Neutrophil (primary cell): ENCODE results near the gene ZBTB9.

ENCODE experiments used
- H3K27ac ChIP-seq: fragments of 200-600 bp; sonication (generic); 2 replicates; pipeline ENCODE4 v1.5.1; 2016; ENCODE audit warnings: mild to moderate bottlenecking, moderate library complexity
- H3K27me3 ChIP-seq: fragments of 200-600 bp; sonication (generic); 2 replicates; pipeline ENCODE4 v1.6.0; 2016; ENCODE audit warnings: mild to moderate bottlenecking
- H3K36me3 ChIP-seq: fragments of 200-600 bp; sonication (generic); 2 replicates; pipeline ENCODE4 v1.5.1; 2017
- H3K4me1 ChIP-seq, 2 experiments: fragments of 200-600 bp in 1 of 2; sonication (generic) in 1 of 2; 1 replicate in 1 of 2; 2 replicates in 1 of 2; pipeline versions ENCODE4 v1.5.1 to v1.6.1; 2013 to 2016; ENCODE audit warnings: low read depth in 1 of 2, low read length in 1 of 2, mild to moderate bottlenecking in 1 of 2, moderate library complexity in 1 of 2; ENCODE audit not compliant: control insufficient read depth in 1 of 2, insufficient read depth in 1 of 2
- H3K4me3 ChIP-seq, 2 experiments: fragments of 200-600 bp in 1 of 2; sonication (generic) in 1 of 2; 1 replicate in 1 of 2; 2 replicates in 1 of 2; pipeline ENCODE4 v1.5.1; 2013 to 2016; ENCODE audit warnings: low read depth in 1 of 2, low read length in 1 of 2, mild to moderate bottlenecking in 1 of 2, moderate library complexity in 1 of 2
- H3K9me3 ChIP-seq: fragments of 200-600 bp; sonication (generic); 2 replicates; pipeline ENCODE4 v1.5.1; 2016
- CTCF ChIP-seq: fragments of 200-600 bp; sonication (generic); IDR thresholded peaks from 2 replicates; pipeline ENCODE4 v1.5.1; 2016; ENCODE audit warnings: antibody characterized with exemption

The ZBTB9 gene

GRCh38 chr6:33497157-33497556 is 42.8 kb downstream of the ZBTB9 start:
- no peaks in the 10 kb centered on the region for H3K9me3 ChIP-seq
- H3K4me1 ChIP-seq, result no peaks in the 10 kb centered on the region
- no peaks in the 10 kb centered on the region for H3K36me3 ChIP-seq
- H3K27ac ChIP-seq, result no peak overlapping the region
- peaks cover 4% of the 10 kb centered on the region for H3K27me3 ChIP-seq
- no peak for TF ChIP-seq CTCF
- H3K4me3 ChIP-seq, result no peak overlapping the region

- H3K4me3 ChIP-seq, result no peak overlapping the region
- H3K27me3 ChIP-seq, result peaks cover 4% of the 10 kb centered on the region
- no peak for TF ChIP-seq CTCF
- H3K4me1 ChIP-seq, result no peaks in the 10 kb centered on the region
- H3K9me3 ChIP-seq, result no peaks in the 10 kb centered on the region
- H3K36me3 ChIP-seq, result no peaks in the 10 kb centered on the region
- no peak overlapping the region for H3K27ac ChIP-seq
Observed at GRCh38 chr6:33502486-33502885, 48.1 kb downstream of the ZBTB9 start.

GRCh38 chr6:33504486-33504885 is 50.1 kb downstream of the ZBTB9 start:
- no peaks in the 10 kb centered on the region for H3K27me3 ChIP-seq
- peaks cover 8 to 9% of the 10 kb centered on the region in 2 experiments for H3K4me1 ChIP-seq
- H3K9me3 ChIP-seq, result no peaks in the 10 kb centered on the region
- H3K27ac ChIP-seq, result no peak overlapping the region
- no peak for TF ChIP-seq CTCF
- H3K36me3 ChIP-seq, result no peaks in the 10 kb centered on the region
- H3K4me3 ChIP-seq, result no peak overlapping the region

GRCh38 chr6:33505548-33506370 is 51.4 kb downstream of the ZBTB9 start:
- H3K4me3 ChIP-seq, result no peak overlapping the region

More at GRCh38 chr6:33505548-33506370, 51.4 kb downstream of the ZBTB9 start:
- Histone ChIP-seq H3K27me3 (no peaks in the 10 kb centered on the region), H3K9me3 (no peaks in the 10 kb centered on the region), H3K36me3 (no peaks in the 10 kb centered on the region), H3K4me1 (peaks cover 9 to 12% of the 10 kb centered on the region in 2 experiments), H3K27ac (no peak overlapping the region)
- TF ChIP-seq CTCF, result no peak
